ENCODE measurements around the gene PAPSS2.

Gene PAPSS2

GRCh38 chr10:87753995-87754866 is 94.6 kb downstream of the PAPSS2 start:
- DNase-seq, result no peak

- DNase-seq, result no peak
These were observed 98.0 kb downstream of the PAPSS2 start for GRCh38 chr10:87757685-87758084.

- no peak for DNase-seq
These were observed 99.9 kb downstream of the PAPSS2 start for GRCh38 chr10:87759551-87759950.

GRCh38 chr10:87760195-87760905 is 100.7 kb downstream of the PAPSS2 start:
- no peak for DNase-seq

GRCh38 chr10:87761153-87761552 is 101.5 kb downstream of the PAPSS2 start:
- no peak for DNase-seq

- no peak for DNase-seq
These were observed 102.2 kb downstream of the PAPSS2 start for GRCh38 chr10:87761892-87762291.

GRCh38 chr10:87763086-87763861 is 103.6 kb downstream of the PAPSS2 start:
- no peak for DNase-seq

- DNase-seq, result no peak
These were observed 104.6 kb downstream of the PAPSS2 start for GRCh38 chr10:87764072-87764934.

GRCh38 chr10:87765666-87766376 is 106.1 kb downstream of the PAPSS2 start:
- no peak for DNase-seq

- DNase-seq, result no peak
These were observed 107.6 kb downstream of the PAPSS2 start for GRCh38 chr10:87767253-87767652.

GRCh38 chr10:87771871-87772500 is 112.3 kb downstream of the PAPSS2 start:
- DNase-seq, result peak; percentile 15

GRCh38 chr10:87775766-87776165 is 116.1 kb downstream of the PAPSS2 start:
- DNase-seq, result no peak

GRCh38 chr10:87776328-87776727 is 116.7 kb downstream of the PAPSS2 start:
- no peak for DNase-seq

- no peak for DNase-seq
These were observed 121.9 kb downstream of the PAPSS2 start for GRCh38 chr10:87781545-87781944.

GRCh38 chr10:87782721-87783120 is 123.0 kb downstream of the PAPSS2 start:
- DNase-seq, result no peak

- no peak for DNase-seq
These were observed 126.7 kb downstream of the PAPSS2 start for GRCh38 chr10:87786421-87786820.

- DNase-seq, result no peak
These were observed 130.5 kb downstream of the PAPSS2 start for GRCh38 chr10:87790185-87790584.

GRCh38 chr10:87794285-87794684 is 134.6 kb downstream of the PAPSS2 start:
- DNase-seq, result no peak

Measured in KG1 (cell line).